Neural progenitor cell (in vitro differentiated cells): Measurements from ENCODE around the gene NHEJ1. TPM values are rescaled to one million over a fixed set of nuclear protein-coding genes. Genes with fewer than 3 reads are reported as not detected.
A peak's percentile ranks its signal among the peaks of the same experiment; 100 is the strongest.

Experiments used
- DNase-seq: peaks from one replicate; pipeline ENCODE4 v3.0.0-alpha.2; 2016; ENCODE audit warnings: low spot score
- H2AFZ ChIP-seq: fragments of 200-600 bp; sonication (generic); replicated peaks from 2 replicates; pipeline ENCODE4 v1.6.1; 2016; ENCODE audit warnings: antibody characterized with exemption
- H3F3A ChIP-seq: fragments of 200-600 bp; sonication (generic); 2 replicates; pipeline ENCODE4 v1.6.1; 2016; ENCODE audit warnings: antibody characterized with exemption, low read depth
- H3K27ac ChIP-seq: fragments of 200-600 bp; sonication (generic); 2 replicates; pipeline ENCODE4 v1.5.1; 2016; ENCODE audit warnings: mild to moderate bottlenecking
- H3K27me3 ChIP-seq: fragments of 200-600 bp; sonication (generic); 2 replicates; pipeline ENCODE4 v1.6.1; 2016; ENCODE audit warnings: mild to moderate bottlenecking, moderate library complexity
- H3K36me3 ChIP-seq: fragments of 200-600 bp; sonication (generic); 2 replicates; pipeline ENCODE4 v1.5.1; 2016
- H3K4me1 ChIP-seq: fragments of 200-600 bp; sonication (generic); 2 replicates; pipeline ENCODE4 v1.6.1; 2016; ENCODE audit warnings: mixed run types
- H3K4me2 ChIP-seq: fragments of 200-600 bp; sonication (generic); 2 replicates; pipeline ENCODE4 v1.6.1; 2016
- H3K4me3 ChIP-seq: fragments of 200-600 bp; sonication (generic); 2 replicates; pipeline ENCODE4 v1.5.1; 2016
- H3K79me2 ChIP-seq: fragments of 200-600 bp; sonication (generic); 2 replicates; pipeline ENCODE4 v1.6.1; 2016; ENCODE audit warnings: low read depth
- H3K9ac ChIP-seq: fragments of 200-600 bp; sonication (generic); 2 replicates; pipeline ENCODE4 v1.6.1; 2016
- H3K9me3 ChIP-seq: fragments of 200-600 bp; sonication (generic); 2 replicates; pipeline ENCODE4 v1.5.1; 2016; ENCODE audit warnings: low read depth
- H4K20me1 ChIP-seq: fragments of 200-600 bp; sonication (generic); 2 replicates; pipeline ENCODE4 v1.6.1; 2016; ENCODE audit warnings: low read depth
- H3K27ac Mint-ChIP-seq: 3 replicates; pipeline ENCODE4 v1.8.0; 2021; ENCODE audit warnings: mixed read lengths
- H3K27me3 Mint-ChIP-seq: 2 replicates; pipeline ENCODE4 v1.8.0; 2022; ENCODE audit warnings: low read depth, mild to moderate bottlenecking, inconsistent platforms, moderate library complexity, mixed read lengths; ENCODE audit not compliant: insufficient read depth
- H3K36me3 Mint-ChIP-seq: 3 replicates; pipeline ENCODE4 v1.8.0; 2021; ENCODE audit warnings: mixed read lengths
- H3K4me1 Mint-ChIP-seq: 3 replicates; pipeline ENCODE4 v1.8.0; 2021; ENCODE audit warnings: mixed read lengths
- H3K4me3 Mint-ChIP-seq: 3 replicates; pipeline ENCODE4 v1.8.0; 2021; ENCODE audit warnings: mild to moderate bottlenecking, moderate library complexity, mixed read lengths
- H3K9me3 Mint-ChIP-seq: 3 replicates; pipeline ENCODE4 v1.8.0; 2020; ENCODE audit warnings: mixed read lengths
- EZH2 ChIP-seq: fragments of 200-600 bp; sonication (generic); IDR thresholded peaks from 2 replicates; pipeline ENCODE4 v1.6.1; 2017; ENCODE audit warnings: antibody characterized with exemption, mild to moderate bottlenecking, moderate library complexity
- EZH2phosphoT487 ChIP-seq: fragments of 200-600 bp; sonication (generic); IDR thresholded peaks from 2 replicates; pipeline ENCODE4 v1.6.1; 2017; ENCODE audit warnings: antibody characterized with exemption
- total RNA-seq: library from RNA; depleted of rRNA; stranded (reverse); fragments of >200 nt; gene quantifications from 2 replicates; pipeline ENCODE4 v1.2.3, GENCODE V29; 2015; ENCODE audit warnings: low replicate concordance
- TF ChIP-seq, protein P1 (sequence below): fragments of 200-600 bp; sonication (generic); IDR thresholded peaks from 2 replicates; pipeline ENCODE4 v1.5.1; 2017; ENCODE audit warnings: antibody characterized with exemption, mild to moderate bottlenecking

Gene NHEJ1
- total RNA-seq, 1 donor from 2014 or later: 25.5 TPM

- peaks cover 2% of the 10 kb centered on the region for H3K36me3 Mint-ChIP-seq
- H3K4me3 Mint-ChIP-seq: no peak overlapping the region
- no peak overlapping the region for H3K27ac Mint-ChIP-seq
- no peak overlapping the region for H2AFZ ChIP-seq
- H3K79me2 ChIP-seq: no peaks in the 10 kb centered on the region
- H3K4me2 ChIP-seq: no peak overlapping the region
- no peak overlapping the region for H3K9ac ChIP-seq
- no peak for TF ChIP-seq EZH2
- TF ChIP-seq, protein P1, sequence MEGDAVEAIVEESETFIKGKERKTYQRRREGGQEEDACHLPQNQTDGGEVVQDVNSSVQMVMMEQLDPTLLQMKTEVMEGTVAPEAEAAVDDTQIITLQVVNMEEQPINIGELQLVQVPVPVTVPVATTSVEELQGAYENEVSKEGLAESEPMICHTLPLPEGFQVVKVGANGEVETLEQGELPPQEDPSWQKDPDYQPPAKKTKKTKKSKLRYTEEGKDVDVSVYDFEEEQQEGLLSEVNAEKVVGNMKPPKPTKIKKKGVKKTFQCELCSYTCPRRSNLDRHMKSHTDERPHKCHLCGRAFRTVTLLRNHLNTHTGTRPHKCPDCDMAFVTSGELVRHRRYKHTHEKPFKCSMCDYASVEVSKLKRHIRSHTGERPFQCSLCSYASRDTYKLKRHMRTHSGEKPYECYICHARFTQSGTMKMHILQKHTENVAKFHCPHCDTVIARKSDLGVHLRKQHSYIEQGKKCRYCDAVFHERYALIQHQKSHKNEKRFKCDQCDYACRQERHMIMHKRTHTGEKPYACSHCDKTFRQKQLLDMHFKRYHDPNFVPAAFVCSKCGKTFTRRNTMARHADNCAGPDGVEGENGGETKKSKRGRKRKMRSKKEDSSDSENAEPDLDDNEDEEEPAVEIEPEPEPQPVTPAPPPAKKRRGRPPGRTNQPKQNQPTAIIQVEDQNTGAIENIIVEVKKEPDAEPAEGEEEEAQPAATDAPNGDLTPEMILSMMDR: no peak
- TF ChIP-seq EZH2phosphoT487: no peak
- no peaks in the 10 kb centered on the region for H3K9me3 ChIP-seq
- H3K4me1 Mint-ChIP-seq: no peaks in the 10 kb centered on the region
- no peak overlapping the region for H3K27ac ChIP-seq
- H3K36me3 ChIP-seq: no peaks in the 10 kb centered on the region
- H3F3A ChIP-seq: no peaks in the 10 kb centered on the region
- H3K27me3 Mint-ChIP-seq: no peaks in the 10 kb centered on the region
- no peaks in the 10 kb centered on the region for H3K9me3 Mint-ChIP-seq
- no peak for DNase-seq
- peaks cover 18% of the 10 kb centered on the region for H4K20me1 ChIP-seq
- no peaks in the 10 kb centered on the region for H3K27me3 ChIP-seq
- no peaks in the 10 kb centered on the region for H3K4me1 ChIP-seq
- no peak overlapping the region for H3K4me3 ChIP-seq
Observed at GRCh38 chr2:219076253-219076652, 84.4 kb downstream of the NHEJ1 start.

- TF ChIP-seq EZH2phosphoT487 (no peak), EZH2 (no peak)
- TF ChIP-seq, protein P1: peak; percentile 74
- DNase-seq: peak; percentile 87
- Histone ChIP-seq H4K20me1 (peaks cover 13% of the 10 kb centered on the region), H3K27me3 (no peaks in the 10 kb centered on the region), H2AFZ (no peak overlapping the region), H3K36me3 (no peaks in the 10 kb centered on the region), H3K79me2 (no peaks in the 10 kb centered on the region), H3K4me3 (no peak overlapping the region), H3K27ac (no peak overlapping the region), H3K9me3 (no peaks in the 10 kb centered on the region), H3F3A (no peaks in the 10 kb centered on the region), H3K4me2 (no peak overlapping the region), H3K4me1 (no peaks in the 10 kb centered on the region), H3K9ac (no peak overlapping the region)
- Mint-ChIP-seq H3K27me3 (no peaks in the 10 kb centered on the region), H3K27ac (no peak overlapping the region), H3K9me3 (no peaks in the 10 kb centered on the region), H3K36me3 (peaks cover 2% of the 10 kb centered on the region), H3K4me1 (no peaks in the 10 kb centered on the region), H3K4me3 (no peak overlapping the region)
Observed at GRCh38 chr2:219073413-219074129, 87.0 kb downstream of the NHEJ1 start.

DNA sequence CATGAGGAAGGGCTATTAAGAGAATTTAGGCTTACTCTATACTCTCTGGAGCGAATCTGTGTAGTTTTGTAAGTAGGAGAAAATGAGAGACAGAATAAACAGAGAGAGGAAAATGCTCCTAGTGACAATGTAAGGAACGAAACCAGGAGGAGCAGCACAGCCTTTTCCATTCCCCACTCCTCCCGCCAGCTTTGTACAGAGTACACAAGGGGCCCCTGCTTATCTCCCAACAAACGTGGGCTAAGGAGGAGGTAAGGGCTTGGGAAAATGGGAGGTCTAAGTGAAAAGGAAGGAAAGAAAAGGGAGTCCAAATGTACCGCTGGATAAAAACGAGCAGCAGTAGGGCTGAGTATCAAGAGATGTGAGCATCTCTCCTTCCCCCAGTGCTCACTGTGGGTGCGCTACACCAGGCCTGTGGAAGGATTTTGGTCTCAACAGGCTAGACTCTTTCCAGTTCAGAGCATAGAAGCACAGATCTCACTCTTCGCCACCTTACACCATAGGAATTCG, 87.8 kb downstream of the NHEJ1 start:
- peaks cover 2% of the 10 kb centered on the region for H3K36me3 Mint-ChIP-seq
- Histone ChIP-seq H4K20me1 (peaks cover 13% of the 10 kb centered on the region), H3K9me3 (no peaks in the 10 kb centered on the region), H3F3A (no peaks in the 10 kb centered on the region), H2AFZ (no peak overlapping the region), H3K36me3 (no peaks in the 10 kb centered on the region), H3K4me3 (no peak overlapping the region), H3K27ac (no peak overlapping the region), H3K9ac (no peak overlapping the region), H3K4me2 (no peak overlapping the region), H3K79me2 (no peaks in the 10 kb centered on the region), H3K27me3 (no peaks in the 10 kb centered on the region), H3K4me1 (no peaks in the 10 kb centered on the region)
- no peaks in the 10 kb centered on the region for H3K9me3 Mint-ChIP-seq
- no peak overlapping the region for H3K4me3 Mint-ChIP-seq
- no peaks in the 10 kb centered on the region for H3K27me3 Mint-ChIP-seq
- H3K4me1 Mint-ChIP-seq: no peaks in the 10 kb centered on the region
- H3K27ac Mint-ChIP-seq: no peak overlapping the region
- no peak for TF ChIP-seq EZH2phosphoT487
- TF ChIP-seq, protein P1: no peak
- TF ChIP-seq EZH2: no peak
- no peak for DNase-seq
